HepG2 (cell line): Measurements from ENCODE around the gene CEP83.

ENCODE experiments used
- EED ChIP-seq: sonication (generic); formaldehyde crosslinking; IDR thresholded peaks from 2 replicates; pipeline ENCODE4 v1.5.0; 2020; ENCODE audit warnings: mild to moderate bottlenecking, missing genetic modification reagents
- NR2C2 ChIP-seq: sonication (generic); formaldehyde crosslinking; IDR thresholded peaks from 2 replicates; pipeline ENCODE4 v1.4.0; 2020; ENCODE audit warnings: missing genetic modification reagents, mild to moderate bottlenecking, moderate library complexity, borderline replicate concordance
- POLR2AphosphoS5 ChIP-seq: IDR thresholded peaks from 2 replicates; pipeline ENCODE4 v1.6.1; 2012; ENCODE audit warnings: low read depth, low read length
- RELA ChIP-seq: sonication (generic); formaldehyde crosslinking; IDR thresholded peaks from 2 replicates; pipeline ENCODE4 v1.4.0; 2020; ENCODE audit warnings: missing genetic modification reagents
- SP1 ChIP-seq, 2 experiments: fragments of 450-650 bp in 1 of 2; sonication (generic) in 1 of 2; formaldehyde crosslinking in 1 of 2; IDR thresholded peaks; 2 replicates each; pipeline versions ENCODE4 v1.4.0 to v1.6.1; 2016 to 2020; ENCODE audit warnings: missing genetic modification reagents in 1 of 2
- ZNF720 ChIP-seq: sonication (generic); formaldehyde crosslinking; IDR thresholded peaks from 2 replicates; pipeline ENCODE4 v1.4.0; 2020; ENCODE audit warnings: missing genetic modification reagents

DNA sequence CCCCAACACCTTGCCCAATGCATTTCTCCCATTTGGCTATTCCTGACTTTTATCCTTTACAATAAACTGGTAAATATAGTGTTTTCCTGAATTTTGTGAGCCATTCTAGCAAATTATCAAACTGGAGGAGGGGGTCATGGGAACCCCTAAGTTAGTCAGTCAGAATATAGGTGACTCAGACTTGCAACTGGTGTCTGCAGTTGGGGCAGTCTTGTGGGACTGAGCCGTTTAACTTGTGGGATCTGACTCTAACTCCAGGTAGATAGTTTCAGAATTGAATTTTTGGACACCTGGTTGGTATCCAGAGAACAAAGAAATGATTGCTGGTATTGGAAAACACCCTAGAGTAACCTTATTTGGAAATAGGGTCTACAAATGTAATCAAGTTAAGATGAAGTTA is 133.4 kb downstream of the CEP83 start:
- TF ChIP-seq SP1 (IDR thresholded peaks at IDR 0.05) (no peak), SP1 (CRISPR knock-in tag; IDR thresholded peaks at IDR 0.05) (no peak), NR2C2 (no peak), ZNF720 (CRISPR knock-in tag) (no peak), RELA (no peak), POLR2AphosphoS5 (no peak), EED (no peak)
